ENCODE data around the gene GOLGA6C.
A peak's percentile ranks its signal among the peaks of the same experiment; 100 is the strongest.
"Not testable (repeated sequence)": the region's sequence is repeated elsewhere in the genome, so short reads cannot be mapped to it uniquely, and the experiment has no call there.

GOLGA6C gene

DNA sequence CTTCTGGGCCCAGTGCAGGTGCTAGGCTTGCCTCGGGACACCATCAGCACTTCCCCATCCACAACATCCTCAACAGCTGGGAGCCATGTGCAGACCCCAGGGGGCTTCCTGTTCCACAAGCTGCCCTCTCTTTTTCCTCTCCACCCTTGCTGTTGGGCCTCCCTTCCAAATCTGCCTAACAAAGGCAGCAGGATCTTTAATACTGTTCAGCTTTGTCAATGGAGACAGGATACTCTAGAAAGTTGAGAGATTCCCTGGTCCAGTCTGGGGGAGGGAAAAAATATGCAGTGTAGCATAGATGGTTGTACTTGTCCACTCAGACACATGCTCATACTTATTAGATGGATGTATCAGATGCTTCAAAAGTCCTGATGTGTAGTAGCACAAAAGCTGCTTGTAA is 20.4 kb downstream of the GOLGA6C start:
- not testable (repeated sequence) for DNase-seq (ENCODE audit: insufficient read length, low spot score); FAIRE-seq

GRCh38 chr15:75282572-75282971 is 24.4 kb downstream of the GOLGA6C start, which contains the start of gene GOLGA6D:
Gene GOLGA6D (plus strand): TSS chr15:75282835. CDS start chr15:75282876, 41 bp downstream.
- not testable (repeated sequence) for FAIRE-seq; DNase-seq (ENCODE audit: insufficient read length, low spot score)

- DNase-seq (ENCODE audit: insufficient read length, low spot score); FAIRE-seq: not testable (repeated sequence)
Observed at GRCh38 chr15:75284152-75284551, 26.0 kb downstream of the GOLGA6C start.

GRCh38 chr15:75293660-75294059 is 35.5 kb downstream of the GOLGA6C start:
- not testable (repeated sequence) for DNase-seq (ENCODE audit: insufficient read length, low spot score); FAIRE-seq

DNA sequence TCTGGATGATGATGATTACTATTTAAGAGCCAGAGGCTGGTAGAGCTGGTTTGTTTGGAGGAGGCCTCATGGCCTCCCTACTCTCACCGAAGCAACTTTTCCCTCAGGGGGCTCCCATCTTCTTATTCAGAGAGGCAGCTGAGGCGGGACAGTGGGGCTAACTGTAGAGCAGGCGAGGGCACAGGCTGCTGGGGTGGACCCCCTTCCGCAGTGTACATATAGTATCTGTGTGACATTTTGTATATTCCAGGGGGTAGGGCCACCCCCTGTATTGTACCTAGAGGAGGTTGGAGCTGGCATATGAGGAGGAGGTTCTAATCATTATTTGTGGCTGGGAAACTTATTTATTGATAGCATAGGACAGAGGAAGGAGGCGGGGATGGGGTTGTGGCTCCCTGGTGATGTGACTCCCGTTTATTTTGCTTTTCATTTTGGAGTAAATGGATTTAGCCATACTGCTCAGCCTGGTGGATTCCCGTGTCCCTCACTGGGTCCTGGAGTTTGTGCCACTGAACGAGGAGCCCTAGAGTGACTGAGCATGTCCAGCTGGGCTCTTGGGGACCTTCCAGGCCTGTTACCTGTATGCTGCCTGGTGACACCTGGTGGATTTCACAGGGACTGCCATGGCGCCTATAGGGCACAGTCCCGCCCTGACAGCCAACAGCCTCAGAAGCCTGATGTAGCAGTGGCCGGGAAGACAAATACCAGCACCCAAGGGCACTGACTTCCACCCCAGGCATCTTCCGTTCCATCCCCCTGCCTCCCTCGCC is 40.6 kb downstream of the GOLGA6C start:
- DNase-seq (ENCODE audit: insufficient read length, low spot score); FAIRE-seq: not testable (repeated sequence)

GRCh38 chr15:75299311-75299688 is 41.2 kb downstream of the GOLGA6C start:
- FAIRE-seq; DNase-seq (ENCODE audit: insufficient read length, low spot score): not testable (repeated sequence)

DNA sequence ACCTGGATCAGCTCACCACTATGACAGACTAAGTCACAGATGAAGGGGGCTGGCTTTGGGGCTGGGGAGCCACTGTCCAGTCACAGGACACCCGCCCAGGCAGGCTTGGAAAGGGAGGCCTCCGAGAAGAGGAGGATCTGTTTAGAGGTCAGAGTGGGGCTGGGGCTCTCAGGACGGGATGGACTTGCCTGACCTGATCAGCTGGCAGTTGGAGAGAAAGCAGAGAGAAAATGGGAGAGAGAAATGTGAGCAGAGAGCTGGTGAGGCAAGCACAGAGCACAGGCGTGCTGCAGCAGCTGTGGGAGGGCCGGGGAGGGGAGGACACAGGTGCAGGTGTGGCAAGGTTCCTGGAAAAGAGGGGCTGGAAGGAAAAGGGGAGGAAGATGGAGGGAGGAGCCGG is 41.9 kb downstream of the GOLGA6C start:
- not testable (repeated sequence) for FAIRE-seq; DNase-seq (ENCODE audit: insufficient read length, low spot score)

- FAIRE-seq (no peak), DNase-seq (ENCODE audit: insufficient read length, low spot score) (no peak)
- TF ChIP-seq POLR2A (IDR thresholded peaks at IDR 0.05; ENCODE audit: low read depth, low read length): no peak
Observed at GRCh38 chr15:75302318-75302717, 44.2 kb downstream of the GOLGA6C start.

- FAIRE-seq; DNase-seq (ENCODE audit: insufficient read length, low spot score): not testable (repeated sequence)
Observed at GRCh38 chr15:75302753-75303152, 44.6 kb downstream of the GOLGA6C start.

GRCh38 chr15:75306188-75306587 is 48.1 kb downstream of the GOLGA6C start:
- FAIRE-seq: no peak
- no peak for TF ChIP-seq POLR2A (IDR thresholded peaks at IDR 0.05; ENCODE audit: low read depth, low read length)
- DNase-seq (ENCODE audit: insufficient read length, low spot score): no peak

GRCh38 chr15:75307778-75308390 is 49.8 kb downstream of the GOLGA6C start:
- TF ChIP-seq POLR2A (IDR thresholded peaks at IDR 0.05; ENCODE audit: low read depth, low read length): no peak
- DNase-seq (ENCODE audit: insufficient read length, low spot score): peak; percentile 58
- FAIRE-seq: no peak

- FAIRE-seq: no peak
- DNase-seq (ENCODE audit: insufficient read length, low spot score): no peak
- no peak for TF ChIP-seq POLR2A (IDR thresholded peaks at IDR 0.05; ENCODE audit: low read depth, low read length)
Observed at GRCh38 chr15:75309711-75310110, 51.6 kb downstream of the GOLGA6C start.

- DNase-seq (ENCODE audit: insufficient read length, low spot score); FAIRE-seq: not testable (repeated sequence)
Observed at GRCh38 chr15:75312548-75312947, 54.4 kb downstream of the GOLGA6C start.

DNA sequence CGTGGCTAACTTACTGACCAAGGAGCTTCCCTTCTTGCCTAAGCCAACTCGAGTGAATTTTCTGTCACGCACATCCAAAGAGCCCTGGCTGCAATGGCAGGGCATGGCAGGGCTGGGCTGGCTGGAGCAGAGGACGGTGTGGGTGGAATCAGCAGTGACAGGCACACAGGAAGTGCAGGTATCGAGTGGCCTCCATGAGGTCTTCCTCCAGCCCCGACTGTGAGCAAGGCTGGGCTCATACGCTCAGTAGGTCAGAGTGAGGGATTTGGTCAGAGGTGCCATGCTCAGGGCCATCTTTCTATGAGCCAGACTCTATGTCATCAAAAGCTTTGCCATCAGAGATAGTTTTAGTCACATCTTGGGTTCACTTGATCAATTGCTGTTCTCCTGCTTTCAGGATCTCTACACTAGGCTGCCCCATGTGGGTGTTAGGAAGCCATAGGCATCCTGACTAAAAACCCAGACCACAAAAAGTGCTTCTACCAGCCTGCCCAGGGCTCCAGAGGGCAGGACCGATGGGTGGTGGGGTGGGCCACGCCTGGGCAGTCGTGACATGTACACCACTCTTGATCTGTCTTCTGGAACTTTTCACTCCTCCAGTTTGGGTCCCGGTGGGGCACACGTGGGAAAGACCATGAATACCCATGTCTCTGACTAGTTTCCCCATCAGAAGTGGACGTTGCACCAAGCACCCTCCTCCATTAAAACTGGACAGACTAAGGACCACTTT is 55.1 kb downstream of the GOLGA6C start:
- DNase-seq (ENCODE audit: insufficient read length, low spot score) (no peak), FAIRE-seq (no peak)
- no peak for TF ChIP-seq POLR2A (IDR thresholded peaks at IDR 0.05; ENCODE audit: low read depth, low read length)

All from H54 (cell line).